GM19452 (cell line): ENCODE results near the gene RERE.

ENCODE experiments used
- ATAC-seq: cut with Tn5 transposase; IDR thresholded peaks from one replicate; pipeline ENCODE4 v1.9.1; 2021; ENCODE audit not compliant: unreplicated experiment

RERE gene

DNA sequence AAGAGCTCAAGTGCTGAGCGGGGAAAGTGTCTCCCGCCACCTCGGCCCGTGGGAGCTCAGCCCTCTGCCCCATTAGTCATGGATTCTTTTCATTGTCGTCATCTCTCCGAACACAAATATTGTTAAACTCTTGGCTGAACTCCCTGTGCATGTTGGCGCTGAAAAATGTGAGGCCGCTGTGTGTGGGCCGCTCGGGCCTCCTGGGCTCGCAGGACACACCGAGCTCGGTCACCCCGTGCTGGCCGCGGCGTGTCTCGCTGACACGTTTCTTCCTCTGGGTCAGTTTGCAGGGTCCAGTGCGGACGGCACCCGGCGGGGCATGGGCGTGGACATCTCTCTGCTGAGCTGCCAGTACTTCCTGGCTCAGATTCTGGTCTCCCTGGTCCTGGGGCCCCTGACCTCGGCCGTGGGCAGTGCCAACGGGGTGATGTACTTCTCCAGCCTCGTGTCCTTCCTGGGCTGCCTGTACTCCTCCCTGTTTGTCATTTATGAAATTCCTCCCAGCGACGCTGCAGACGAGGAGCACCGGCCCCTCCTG lies 473.9 kb downstream of the RERE start:
- ATAC-seq, result no peak

DNA sequence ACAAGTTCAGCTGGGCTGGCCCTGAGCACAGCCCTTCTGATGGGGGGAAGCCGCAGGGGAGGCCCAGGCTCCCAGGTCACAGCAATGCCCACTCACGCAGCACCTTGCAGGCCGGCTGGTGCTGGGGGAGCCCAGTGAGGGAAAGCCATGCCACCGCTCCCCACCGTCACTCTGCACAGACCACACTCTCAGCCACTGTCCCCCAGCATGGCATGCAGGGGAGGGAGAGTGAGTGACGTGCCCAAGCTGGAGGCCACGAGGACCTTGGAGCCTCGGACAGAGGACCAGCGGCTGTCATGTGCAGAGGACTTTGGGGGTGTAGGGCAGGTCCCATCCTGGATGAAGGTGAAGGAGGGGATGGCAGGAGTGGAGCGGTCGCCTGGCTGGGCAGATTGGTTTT lies 474.4 kb downstream of the RERE start:
- no peak for ATAC-seq

DNA sequence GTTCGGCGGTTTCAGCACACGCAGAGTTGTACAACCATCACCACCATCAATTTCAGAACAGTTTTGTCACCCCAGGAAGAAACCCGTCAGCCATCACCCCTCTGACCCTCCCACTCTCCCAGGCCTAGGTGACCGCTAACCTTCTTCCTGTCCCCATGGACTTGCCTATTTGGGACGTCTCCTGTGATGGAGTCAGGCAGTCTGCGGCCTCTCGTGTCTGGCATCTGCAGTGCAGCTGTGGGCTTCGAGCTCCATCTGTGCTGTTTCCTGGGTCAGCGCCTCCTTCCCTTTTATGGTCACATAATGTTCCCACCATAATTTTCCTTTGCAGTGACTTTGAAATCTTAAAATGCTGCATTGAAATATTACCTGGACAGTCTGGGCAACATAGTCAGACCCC lies 475.1 kb downstream of the RERE start:
- ATAC-seq, result no peak

DNA sequence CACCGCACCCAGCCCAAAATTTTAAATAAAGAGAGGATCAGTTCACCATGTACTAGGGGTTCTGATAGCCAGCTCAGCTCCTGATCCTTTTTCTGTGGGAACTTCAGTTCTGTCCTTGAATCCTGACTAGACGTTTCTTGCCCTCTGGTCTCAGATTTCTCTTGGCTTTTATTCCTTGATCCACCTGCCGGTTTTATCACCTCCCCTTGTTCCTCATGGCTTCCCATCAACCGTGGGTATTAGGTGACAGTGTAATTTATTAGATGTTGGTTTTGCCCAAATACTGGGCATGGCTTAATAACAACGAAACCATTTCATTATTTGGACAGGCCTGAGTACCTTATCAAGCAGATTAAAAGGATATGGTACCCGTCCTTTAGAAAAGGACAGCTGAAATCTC lies 477.0 kb downstream of the RERE start:
- ATAC-seq, result no peak

- ATAC-seq, result no peak
Measured at GRCh38 chr1:8339203-8339600, 478.2 kb downstream of the RERE start.

- no peak for ATAC-seq
Measured at GRCh38 chr1:8338526-8339202, 478.8 kb downstream of the RERE start.

DNA sequence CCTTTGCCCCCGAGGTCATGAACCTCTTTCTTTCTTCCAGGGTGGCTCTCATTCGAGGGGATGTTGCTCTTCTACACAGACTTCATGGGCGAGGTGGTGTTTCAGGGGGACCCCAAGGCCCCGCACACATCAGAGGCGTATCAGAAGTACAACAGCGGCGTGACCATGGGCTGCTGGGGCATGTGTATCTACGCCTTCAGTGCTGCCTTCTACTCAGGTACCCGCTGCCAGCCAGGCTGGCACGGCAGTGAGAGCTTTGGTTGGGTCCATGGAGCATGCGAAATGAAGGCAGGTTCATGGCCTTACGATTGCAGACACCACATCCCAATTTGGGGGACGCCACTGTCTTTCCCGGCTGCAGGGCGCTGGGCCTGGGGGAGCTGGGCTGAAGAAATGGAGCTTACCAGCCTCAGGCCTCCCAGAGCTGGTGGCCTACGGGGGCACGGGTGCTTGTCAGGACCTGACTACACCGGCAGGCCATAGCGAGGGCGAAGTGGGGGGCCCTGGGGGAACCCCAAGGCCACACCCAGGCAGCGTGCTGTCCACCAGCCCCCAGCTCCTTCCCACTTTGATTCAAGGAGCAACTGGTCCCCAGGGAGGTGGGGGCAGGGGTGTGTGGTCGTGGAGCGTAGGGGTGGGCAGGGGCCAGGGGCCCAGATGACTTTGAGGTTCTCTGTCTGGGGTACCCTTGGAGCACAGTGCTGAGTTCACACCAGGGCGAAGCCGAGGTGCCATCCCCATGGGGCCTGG lies 479.5 kb downstream of the RERE start:
- no peak for ATAC-seq

DNA sequence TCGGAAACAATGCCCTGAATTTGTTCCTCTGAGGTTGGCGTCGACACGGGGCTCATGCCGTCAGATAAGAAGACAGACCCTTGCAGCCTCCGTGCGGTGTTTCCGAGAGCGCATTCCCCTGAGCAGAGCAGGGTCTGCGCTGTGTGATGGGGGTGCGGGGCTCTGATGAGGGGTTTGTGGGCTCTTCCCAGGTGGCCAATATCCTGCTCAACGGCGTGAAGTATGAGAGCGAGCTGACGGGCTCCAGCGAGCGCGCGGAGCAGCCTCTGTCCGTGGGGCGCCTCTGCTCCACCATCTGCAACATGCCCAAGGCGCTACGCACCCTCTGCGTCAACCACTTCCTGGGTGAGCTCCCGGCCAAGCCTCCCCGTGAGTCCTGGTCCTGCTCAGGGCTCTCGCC lies 482.2 kb downstream of the RERE start:
- no peak for ATAC-seq

GRCh38 chr1:8334106-8334851 lies 483.2 kb downstream of the RERE start:
- no peak for ATAC-seq

DNA sequence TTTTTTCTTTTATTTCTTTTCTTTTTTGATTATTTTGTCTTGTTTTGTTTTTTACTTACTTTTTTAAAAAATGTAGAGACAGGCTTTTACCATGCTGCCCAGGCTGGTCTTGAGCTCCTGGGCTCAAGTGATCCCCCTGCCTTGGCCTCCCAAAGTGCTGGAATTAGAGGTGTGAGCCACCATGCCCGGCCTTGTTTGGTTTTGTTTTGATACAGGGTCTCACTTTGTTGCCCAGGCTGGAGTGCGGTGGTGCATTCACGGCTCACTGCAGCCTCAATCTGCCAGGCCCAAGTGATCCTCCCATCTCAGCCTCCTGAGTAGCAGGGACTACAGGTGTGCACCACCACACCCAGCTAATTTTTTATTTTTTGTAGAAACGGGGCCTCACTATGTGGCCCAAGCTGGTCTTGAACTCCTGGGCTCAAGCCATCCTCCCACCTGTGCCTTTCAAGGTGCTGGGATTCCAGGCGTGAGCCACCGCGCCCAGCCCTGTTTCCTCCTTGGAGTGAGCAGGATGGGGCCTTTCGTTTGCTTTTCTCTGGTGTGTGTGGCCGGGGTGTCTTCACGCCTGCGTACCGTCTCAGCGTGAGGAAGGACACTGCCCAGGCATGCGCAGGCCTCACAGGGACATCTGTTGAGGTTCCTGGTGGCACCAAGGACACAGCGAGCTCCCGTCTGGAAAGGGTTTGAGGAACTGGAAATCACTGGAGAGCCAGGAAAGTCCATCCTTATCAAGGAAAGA lies 484.0 kb downstream of the RERE start:
- no peak for ATAC-seq

DNA sequence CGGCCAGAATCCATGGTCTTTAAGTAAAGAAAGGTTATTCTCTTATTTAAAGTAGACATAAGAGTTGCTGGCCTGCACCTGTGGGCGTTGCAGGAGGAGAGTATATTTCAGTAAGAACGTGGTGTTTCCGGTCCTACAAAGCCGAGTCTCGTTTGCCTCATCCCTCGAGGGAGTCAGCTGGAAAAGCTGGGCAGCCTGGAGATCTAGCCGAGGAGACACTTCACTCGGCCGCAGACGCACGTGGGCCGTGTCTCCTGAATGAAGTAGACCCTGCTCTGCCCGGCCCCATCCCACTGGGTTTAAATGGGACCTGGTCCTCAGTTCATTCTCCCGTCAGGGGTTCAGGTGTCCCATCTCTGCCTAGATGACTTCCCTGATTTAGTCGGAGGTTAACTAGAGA lies 484.6 kb downstream of the RERE start:
- no peak for ATAC-seq

DNA sequence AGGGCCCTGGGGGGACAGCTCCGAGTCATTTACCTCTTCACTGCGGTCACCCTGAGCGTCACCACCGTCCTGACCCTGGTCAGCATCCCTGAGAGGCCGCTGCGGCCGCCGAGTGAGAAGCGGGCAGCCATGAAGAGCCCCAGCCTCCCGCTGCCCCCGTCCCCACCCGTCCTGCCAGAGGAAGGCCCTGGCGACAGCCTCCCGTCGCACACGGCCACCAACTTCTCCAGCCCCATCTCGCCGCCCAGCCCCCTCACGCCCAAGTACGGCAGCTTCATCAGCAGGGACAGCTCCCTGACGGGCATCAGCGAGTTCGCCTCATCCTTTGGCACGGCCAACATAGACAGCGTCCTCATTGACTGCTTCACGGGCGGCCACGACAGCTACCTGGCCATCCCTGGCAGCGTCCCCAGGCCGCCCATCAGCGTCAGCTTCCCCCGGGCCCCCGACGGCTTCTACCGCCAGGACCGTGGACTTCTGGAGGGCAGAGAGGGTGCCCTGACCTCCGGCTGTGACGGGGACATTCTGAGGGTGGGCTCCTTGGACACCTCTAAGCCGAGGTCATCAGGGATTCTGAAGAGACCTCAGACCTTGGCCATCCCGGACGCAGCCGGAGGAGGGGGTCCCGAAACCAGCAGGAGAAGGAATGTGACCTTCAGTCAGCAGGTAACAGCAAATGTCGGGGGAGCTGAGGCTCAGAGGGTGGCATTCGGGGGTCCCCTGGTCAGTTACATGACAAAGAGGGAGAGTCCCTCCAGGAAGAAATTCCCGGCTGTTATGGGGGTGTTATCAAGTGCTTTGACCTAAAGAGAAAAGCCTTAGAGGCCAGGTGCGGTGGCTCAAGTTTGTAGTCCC lies 486.9 kb downstream of the RERE start:
- ATAC-seq, result no peak

- no peak for ATAC-seq
Measured at GRCh38 chr1:8329858-8330257, 487.6 kb downstream of the RERE start.

GRCh38 chr1:8329439-8329838 lies 488.0 kb downstream of the RERE start:
- ATAC-seq, result no peak

GRCh38 chr1:8328271-8328670 lies 489.2 kb downstream of the RERE start:
- ATAC-seq, result no peak

DNA sequence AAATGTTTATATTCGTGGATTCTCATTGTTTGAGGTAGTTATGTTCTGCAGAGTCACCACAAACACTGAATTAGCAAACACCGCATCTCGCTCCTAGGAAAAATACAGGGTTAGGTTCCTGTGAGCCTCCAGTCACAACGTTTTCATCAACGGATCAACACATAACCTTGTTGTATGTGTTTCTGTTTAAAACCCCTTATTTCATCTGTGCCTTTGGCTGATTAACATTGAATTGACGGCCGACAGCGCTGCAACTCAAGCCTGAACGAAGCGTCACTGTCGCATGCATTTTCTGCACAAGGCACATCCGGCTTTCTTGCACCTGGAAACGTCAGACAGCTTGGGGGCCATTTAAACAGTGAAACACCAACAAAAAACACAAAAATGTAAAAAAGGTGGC lies 491.2 kb downstream of the RERE start:
- ATAC-seq, result no peak

GRCh38 chr1:8325771-8326170 lies 491.7 kb downstream of the RERE start:
- no peak for ATAC-seq

DNA sequence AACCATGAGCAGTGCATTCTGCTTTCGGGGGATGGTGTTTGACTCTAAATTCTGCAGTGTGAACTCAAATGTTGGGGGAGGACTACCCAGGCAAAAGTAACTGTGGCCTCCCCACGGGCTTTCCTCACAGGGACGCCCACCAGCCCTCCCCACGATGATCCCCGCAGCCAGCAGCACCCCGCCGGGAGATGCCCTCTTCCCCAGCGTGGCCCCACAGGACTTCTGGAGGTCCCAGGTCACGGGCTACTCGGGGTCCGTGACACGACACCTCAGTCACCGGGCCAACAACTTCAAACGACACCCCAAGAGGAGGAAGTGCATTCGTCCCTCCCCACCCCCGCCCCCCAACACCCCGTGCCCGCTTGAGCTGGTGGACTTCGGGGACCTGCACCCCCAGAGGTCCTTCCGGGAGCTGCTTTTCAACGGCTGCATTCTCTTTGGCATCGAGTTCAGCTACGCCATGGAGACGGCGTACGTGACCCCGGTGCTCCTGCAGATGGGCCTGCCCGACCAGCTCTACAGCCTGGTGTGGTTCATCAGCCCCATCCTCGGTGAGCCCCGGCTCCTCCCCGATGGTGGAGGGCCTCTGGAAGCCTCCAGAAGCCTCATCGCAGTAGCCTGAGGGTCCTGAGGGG lies 493.1 kb downstream of the RERE start:
- ATAC-seq, result no peak

GRCh38 chr1:8323706-8324105 lies 493.7 kb downstream of the RERE start:
- ATAC-seq, result no peak

- ATAC-seq, result no peak
Measured at GRCh38 chr1:8321612-8322011, 495.8 kb downstream of the RERE start.
